Activated CD8-positive, alpha-beta memory T cell treated with anti-CD3 and anti-CD28 coated beads, Interleukin-2, amount 50 U/mL, for 4 hours (primary cell): ENCODE results near the gene OTOP2.

Experiments used
- DNase-seq: peaks from one replicate; pipeline ENCODE4 v3.0.0-alpha.2; 2020

Gene OTOP2

GRCh38 chr17:74924250-74924948 lies at the start of gene OTOP2:
TSS of gene OTOP2 (plus strand) at chr17:74924273. CDS start at chr17:74924633, 360 bp downstream.
- no peak for DNase-seq

GRCh38 chr17:74874615-74875037 lies 49.4 kb upstream of the OTOP2 start:
- no peak for DNase-seq

- DNase-seq = no peak
These were observed 48.7 kb upstream of the OTOP2 start for GRCh38 chr17:74875155-74875976.

DNA sequence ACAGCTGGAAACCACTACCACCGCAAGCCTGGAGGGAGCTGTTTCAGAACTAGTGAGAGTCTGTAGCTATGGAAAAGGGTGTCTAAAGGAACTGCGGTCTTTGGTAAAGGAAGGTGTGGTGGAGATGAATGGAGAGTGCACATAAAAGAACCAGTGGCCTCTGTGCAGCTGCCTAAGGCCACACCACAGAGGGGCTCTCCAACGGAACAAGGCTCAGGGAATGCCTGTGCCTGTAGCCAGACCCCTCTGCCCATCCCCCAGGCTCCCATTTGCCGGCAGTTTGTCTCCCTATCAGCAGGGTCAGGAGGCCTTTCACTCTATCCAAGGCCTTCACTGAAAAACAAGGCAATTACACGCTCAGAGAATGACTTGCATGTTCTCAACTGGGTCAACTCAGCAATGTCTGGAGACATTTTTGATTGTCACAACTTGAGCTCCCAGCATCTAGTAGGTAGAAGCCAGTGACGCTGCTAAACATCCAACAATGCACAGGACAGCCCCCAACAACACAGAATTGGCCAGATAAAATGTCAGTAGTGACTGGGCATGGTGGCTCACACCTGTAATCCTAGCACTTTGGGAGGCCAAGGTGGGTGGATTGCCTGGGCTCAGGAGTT lies 48.0 kb upstream of the OTOP2 start:
- DNase-seq = no peak

DNA sequence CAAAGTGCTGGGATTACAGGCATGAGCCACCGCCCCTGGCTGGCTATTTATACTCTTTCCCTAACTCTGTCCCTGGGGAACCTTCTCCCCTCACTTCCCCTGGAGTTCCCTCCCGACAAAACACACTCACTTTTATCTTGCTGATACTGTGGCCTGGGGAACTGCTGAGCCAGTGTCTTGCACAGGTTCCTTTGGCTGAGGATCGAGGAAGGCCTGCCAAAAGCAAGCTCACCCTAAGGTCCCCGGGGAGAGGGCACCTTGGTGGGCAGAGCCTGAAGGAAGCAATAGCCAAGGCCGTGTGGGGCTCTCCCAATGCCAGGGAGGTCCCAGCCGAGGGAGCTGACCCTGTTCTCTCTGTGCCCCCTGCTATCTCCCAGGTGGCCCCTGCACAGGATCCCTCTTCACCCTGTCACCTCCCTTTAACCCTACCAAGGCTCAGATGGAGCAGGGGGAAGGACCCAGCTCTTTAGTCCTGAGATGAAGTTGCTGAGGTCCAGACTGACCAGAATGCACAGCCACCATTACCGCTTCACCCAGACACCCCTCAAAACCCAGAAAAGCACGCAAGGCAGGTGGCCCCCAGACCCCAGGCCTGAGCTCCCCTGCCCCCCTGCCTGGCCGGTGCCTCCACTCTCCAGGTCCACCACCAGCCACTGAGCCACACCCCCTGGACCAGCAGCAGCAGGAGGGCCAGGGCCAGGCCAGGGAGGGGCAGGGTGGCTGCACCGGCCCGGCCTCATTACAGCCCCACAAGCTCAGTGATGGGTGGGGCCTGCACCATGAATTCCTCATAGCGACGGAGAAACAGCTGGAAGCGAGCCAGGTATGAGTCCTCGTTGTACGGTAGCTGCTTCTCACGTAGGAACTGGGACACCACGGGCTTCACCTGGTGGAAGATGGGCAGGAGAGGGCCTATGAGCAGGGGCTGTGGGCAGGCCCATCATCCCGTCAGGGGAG lies 46.2 kb upstream of the OTOP2 start:
- no peak for DNase-seq

DNA sequence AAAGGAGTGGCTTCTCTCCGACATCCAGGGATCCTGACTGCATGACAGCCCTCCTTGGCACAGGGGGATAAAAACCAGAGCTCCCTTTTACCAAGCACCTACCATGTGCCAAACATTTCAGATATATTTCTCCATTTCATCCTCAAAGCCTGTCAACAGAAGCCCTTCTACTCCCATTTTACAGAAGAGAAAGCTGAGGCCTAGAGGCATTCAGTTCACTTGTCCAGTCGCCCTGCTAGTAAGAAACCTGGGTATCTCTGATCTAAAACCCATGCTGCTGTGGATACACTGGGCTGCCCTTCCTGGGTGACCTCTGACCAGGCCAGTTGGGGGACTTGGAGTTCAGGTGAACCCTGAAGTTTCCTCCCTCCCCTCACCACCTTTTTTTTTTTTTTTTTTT lies 45.4 kb upstream of the OTOP2 start:
- no peak for DNase-seq

DNA sequence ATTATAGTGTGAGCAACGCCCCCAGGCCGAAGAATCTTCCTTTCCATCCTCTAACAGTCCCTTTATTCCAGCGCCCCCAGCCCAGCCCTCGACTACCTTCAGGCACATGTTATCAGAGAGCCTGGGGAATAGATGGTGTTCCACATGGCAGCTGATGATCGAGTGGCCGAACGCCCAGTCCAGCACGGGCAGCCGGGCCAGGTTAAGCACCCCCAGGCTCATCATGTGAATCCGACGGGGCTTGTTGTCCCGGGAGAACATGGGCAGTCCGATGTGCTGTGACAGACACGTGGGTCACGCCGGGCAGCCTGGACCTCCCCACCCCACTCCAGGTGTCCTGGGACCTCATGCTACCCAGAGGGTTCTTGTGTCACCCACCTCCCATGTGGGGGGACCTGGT lies 44.8 kb upstream of the OTOP2 start:
- no peak for DNase-seq

- no peak for DNase-seq
These were observed 43.0 kb upstream of the OTOP2 start for GRCh38 chr17:74881073-74881472.

GRCh38 chr17:74882517-74883240 lies 41.4 kb upstream of the OTOP2 start:
- DNase-seq = no peak

- DNase-seq = no peak
These were observed 40.8 kb upstream of the OTOP2 start for GRCh38 chr17:74883241-74883745.

GRCh38 chr17:74888469-74888868 lies 35.6 kb upstream of the OTOP2 start:
- DNase-seq = no peak

GRCh38 chr17:74890554-74890953 lies 33.5 kb upstream of the OTOP2 start:
- DNase-seq = no peak

GRCh38 chr17:74892013-74892841 lies 31.8 kb upstream of the OTOP2 start:
- no peak for DNase-seq

DNA sequence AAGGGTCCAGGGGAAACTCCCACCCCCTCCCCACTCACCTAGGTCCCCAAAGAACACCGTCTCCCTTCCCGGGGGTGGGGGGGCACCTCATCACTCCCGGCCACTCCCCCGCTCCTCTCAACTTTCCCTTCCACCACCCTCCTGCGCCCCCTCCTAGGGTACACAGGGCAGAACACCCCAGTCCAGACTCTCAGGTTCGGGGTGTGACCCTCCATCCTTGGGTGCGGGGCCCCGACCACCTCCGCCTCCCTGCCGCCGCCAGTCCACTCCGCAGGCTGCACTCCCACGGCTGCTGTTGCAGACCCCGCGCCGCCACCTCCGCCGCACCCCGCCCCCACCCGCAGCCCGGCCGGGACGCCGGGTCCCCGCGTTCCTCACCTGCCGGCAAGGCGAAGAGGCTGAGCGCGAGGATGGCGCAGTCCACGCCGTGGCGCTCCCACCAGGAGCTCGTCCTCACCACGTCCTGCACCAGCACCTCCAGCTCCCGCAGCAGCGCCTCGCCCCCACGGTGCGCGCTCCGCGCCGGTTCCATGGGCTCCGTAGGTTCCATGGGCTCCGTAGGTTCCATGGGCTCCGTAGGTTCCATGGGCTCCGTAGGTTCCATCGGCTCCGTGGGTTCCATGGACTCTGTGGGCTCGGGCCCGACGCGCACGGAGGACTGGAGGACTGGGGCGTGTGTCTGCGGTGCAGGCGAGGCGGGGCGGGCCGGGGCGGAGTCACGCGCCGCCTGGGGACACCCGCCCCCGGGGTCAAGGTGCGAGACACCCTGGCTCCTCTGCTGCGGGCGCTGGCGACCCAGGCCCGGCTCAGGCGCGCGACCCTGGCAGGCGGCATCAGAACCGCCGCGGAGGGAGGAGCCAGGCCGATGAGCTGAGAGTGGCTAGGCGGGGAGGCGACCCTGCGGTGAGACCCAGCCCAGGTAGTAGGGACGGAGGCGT lies 30.8 kb upstream of the OTOP2 start, which contains the start of gene FADS6:
FADS6 (minus strand) TSS at position 660 of the 938 bp plus-strand sequence; CDS start at position 622, 38 bp downstream.
- DNase-seq = no peak

DNA sequence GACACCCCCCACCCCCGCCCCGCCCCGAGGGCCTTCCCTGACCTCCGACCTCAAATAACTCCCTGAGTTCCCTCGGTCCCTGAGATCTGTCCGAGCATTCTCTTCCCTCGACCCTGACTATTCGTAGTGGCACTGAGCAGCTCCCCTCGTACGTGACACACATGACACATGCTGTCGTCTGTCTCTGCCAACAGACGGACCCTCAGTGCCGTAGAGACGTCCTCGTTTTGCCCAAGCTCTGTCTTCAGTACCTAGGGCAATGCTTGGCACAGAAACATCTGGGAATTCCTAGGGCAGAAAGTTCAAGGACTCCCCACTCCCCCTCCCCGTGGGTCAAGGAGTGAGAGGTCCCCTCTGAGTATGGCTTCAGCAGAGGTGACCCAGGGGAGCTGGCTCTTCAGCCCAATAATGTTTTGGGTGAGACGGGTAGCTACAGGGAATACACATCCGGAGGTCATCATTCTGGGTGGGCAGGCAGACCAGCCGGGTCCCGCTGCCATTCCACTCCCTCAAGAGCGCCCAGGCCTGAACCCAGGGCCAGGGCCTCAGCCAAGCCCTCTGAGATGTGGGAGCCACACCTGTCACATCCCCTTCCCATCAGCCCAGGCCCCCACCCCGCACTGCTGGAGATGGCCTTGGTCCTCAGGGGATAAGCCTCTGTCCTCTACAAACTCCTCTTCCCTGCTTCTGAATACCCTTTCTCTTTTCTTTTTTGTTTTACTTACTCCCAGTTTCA lies 30.0 kb upstream of the OTOP2 start:
- DNase-seq = no peak

- DNase-seq = no peak
These were observed 25.6 kb upstream of the OTOP2 start for GRCh38 chr17:74898376-74898946.

DNA sequence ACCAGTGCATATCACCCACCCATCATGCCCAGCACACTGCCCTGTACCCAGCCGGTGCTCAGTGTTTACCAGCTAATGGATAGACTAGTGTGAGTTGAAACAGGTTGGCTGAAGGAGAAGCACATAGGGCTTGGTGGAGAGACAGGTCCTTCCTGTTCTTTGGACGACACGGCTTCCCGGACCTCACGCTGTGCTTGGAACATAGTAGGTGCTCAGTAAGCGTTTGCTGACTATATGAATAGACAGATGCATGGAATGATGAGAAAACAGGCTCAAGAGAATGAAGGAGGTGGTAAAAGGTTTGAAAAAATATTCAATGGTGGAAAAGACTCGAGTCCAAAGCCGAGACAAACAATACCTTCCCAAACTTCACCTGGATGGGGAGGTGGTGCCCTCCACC lies 23.9 kb upstream of the OTOP2 start:
- DNase-seq = no peak
